Measurements from ENCODE around the gene PTK6.

GRCh38 chr20:63544241-63544957, 7.2 kb upstream of the PTK6 start:
- TF ChIP-seq CTCF (IDR thresholded peaks at IDR 0.05; ENCODE audit: low read length), result no peak
- TF ChIP-seq EZH2phosphoT487 (IDR thresholded peaks at IDR 0.05; ENCODE audit: low read length), result no peak

Data from MM.1S (cell line).